A549 (cell line): ENCODE results near the gene KCNN3. TPM values are rescaled to one million over a fixed set of nuclear protein-coding genes. Genes with fewer than 3 reads are reported as not detected.

Source experiments
- ATAC-seq, 2 experiments: fragments of 200-7000 bp in 1 of 2; fragments of >200 bp in 1 of 2; cut with Nextera tagmentation in 1 of 2; cut with Tn5 transposase in 1 of 2; 3 replicates each; pipeline versions ENCODE4 v1.8.0 to v1.9.1; 2018 to 2020; ENCODE audit warnings: mild to moderate bottlenecking in 1 of 2, moderate library complexity in 1 of 2
- CTCF ChIA-PET: fragments of 300-600 bp; sonication (Branson Sonifier 250); formaldehyde crosslinking; extraction: SDS; loops from one replicate; lab custom pipeline; 2021; ENCODE audit warnings: antibody characterized with exemption, inconsistent platforms; lab: Yijun Ruan, JAX
- POLR2A ChIA-PET: fragments of 350-600 bp; formaldehyde crosslinking; extraction: SDS; loops from one replicate; lab custom pipeline; 2021; ENCODE audit warnings: antibody characterized with exemption, inconsistent platforms; lab: Yijun Ruan, JAX
- DNase-seq, 2 experiments: peaks; one replicate each; pipeline versions ENCODE4 v3.0.0 to v3.0.0-alpha.2; 2011 to 2016; ENCODE audit warnings: low read depth in 1 of 2, low spot score in 1 of 2
- FAIRE-seq: peaks from 2 replicates; lab custom pipeline; 2011; peaks lifted over from hg19 to GRCh38; lab: Jason Lieb, UNC
- H3K27ac ChIP-seq, 2 experiments: fragments of >200 bp; sonication (Bioruptor Twin); formaldehyde crosslinking; 3 replicates each; pipeline ENCODE4 v1.5.1; 2016 to 2017
- H3K4me1 ChIP-seq: fragments of >200 bp; sonication (Bioruptor Twin); formaldehyde crosslinking; 3 replicates; pipeline ENCODE4 v1.6.1; 2016
- H3K4me2 ChIP-seq: fragments of >200 bp; sonication (Bioruptor Twin); formaldehyde crosslinking; 3 replicates; pipeline ENCODE4 v1.6.1; 2016
- H3K4me3 ChIP-seq: fragments of >200 bp; sonication (Bioruptor Twin); formaldehyde crosslinking; 3 replicates; pipeline ENCODE4 v1.5.1; 2016
- H3K9me3 ChIP-seq: fragments of >200 bp; sonication (Bioruptor Twin); formaldehyde crosslinking; 3 replicates; pipeline ENCODE4 v1.6.1; 2016
- BHLHE40 ChIP-seq: IDR thresholded peaks from 2 replicates; pipeline ENCODE4 v1.6.1; 2012; ENCODE audit warnings: low read depth, low read length, inconsistent platforms
- CBX2 ChIP-seq: fragments of 200-600 bp; sonication (generic); IDR thresholded peaks from 2 replicates; pipeline ENCODE4 v1.6.1; 2016; ENCODE audit warnings: low read depth, mild to moderate bottlenecking, borderline replicate concordance
- CEBPB ChIP-seq, 2 experiments: fragments of >200 bp in 1 of 2; sonication (Bioruptor Twin) in 1 of 2; formaldehyde crosslinking in 1 of 2; IDR thresholded peaks; 2 replicates each; pipeline ENCODE4 v1.6.1; 2012 to 2016
- CHD2 ChIP-seq: fragments of 150-350 bp; IDR thresholded peaks from 2 replicates; pipeline ENCODE4 v1.6.1; 2014; ENCODE audit warnings: low read length; ENCODE audit not compliant: partially characterized antibody
- EHMT2 ChIP-seq: fragments of 200-600 bp; sonication (generic); IDR thresholded peaks from 2 replicates; pipeline ENCODE4 v1.6.1; 2016; ENCODE audit warnings: antibody characterized with exemption, low read depth, mild to moderate bottlenecking, moderate library complexity
- ESRRA ChIP-seq: fragments of 150-350 bp; IDR thresholded peaks from 2 replicates; pipeline ENCODE4 v1.6.1; 2014; ENCODE audit warnings: mild to moderate bottlenecking, low read length, borderline replicate concordance
- FOSB ChIP-seq: fragments of 250-450 bp; sonication (Bioruptor Pico); IDR thresholded peaks from 2 replicates; pipeline ENCODE4 v1.5.0; 2020; ENCODE audit warnings: mild to moderate bottlenecking, moderate library complexity
- FOXS1 ChIP-seq: fragments of 250-450 bp; sonication (Bioruptor Pico); IDR thresholded peaks from 2 replicates; pipeline ENCODE4 v1.5.0; 2020; ENCODE audit warnings: mild to moderate bottlenecking, moderate library complexity
- HEYL ChIP-seq: fragments of 250-450 bp; sonication (Bioruptor Pico); IDR thresholded peaks from 2 replicates; pipeline ENCODE4 v1.8.0; 2021; ENCODE audit warnings: mild to moderate bottlenecking, moderate library complexity
- HMGXB4 ChIP-seq: fragments of 250-450 bp; sonication (Bioruptor Pico); IDR thresholded peaks from 2 replicates; pipeline ENCODE4 v1.5.0; 2021; ENCODE audit warnings: mild to moderate bottlenecking, moderate library complexity, borderline replicate concordance
- JUNB ChIP-seq: fragments of >200 bp; sonication (Bioruptor Twin); formaldehyde crosslinking; IDR thresholded peaks from 2 replicates; pipeline ENCODE4 v1.6.1; 2016
- KDM1A ChIP-seq: fragments of 200-600 bp; sonication (generic); IDR thresholded peaks from 2 replicates; pipeline ENCODE4 v1.6.1; 2016; ENCODE audit warnings: low read depth, mild to moderate bottlenecking
- NFE2L2 ChIP-seq: fragments of 150-350 bp; conservative IDR thresholded peaks from 2 replicates; pipeline ENCODE4 v1.6.1; 2014; ENCODE audit warnings: low read length
- NR3C1 ChIP-seq: fragments of >200 bp; sonication (Bioruptor Twin); formaldehyde crosslinking; IDR thresholded peaks from 3 replicates; pipeline ENCODE4 v1.6.1; 2017
- RAD21 ChIP-seq, 2 experiments: fragments of >200 bp in 1 of 2; sonication (Bioruptor Twin) in 1 of 2; formaldehyde crosslinking in 1 of 2; IDR thresholded peaks in 1 of 2; conservative IDR thresholded peaks in 1 of 2; 2 replicates in 1 of 2; 3 replicates in 1 of 2; pipeline ENCODE4 v1.6.1; 2012 to 2018; ENCODE audit warnings: inconsistent platforms in 1 of 2
- RARB ChIP-seq: fragments of 250-450 bp; sonication (Bioruptor Pico); IDR thresholded peaks from 2 replicates; pipeline ENCODE4 v1.8.0; 2021; ENCODE audit warnings: mild to moderate bottlenecking, moderate library complexity
- RCOR1 ChIP-seq: fragments of 150-350 bp; IDR thresholded peaks from 2 replicates; pipeline ENCODE4 v1.6.1; 2014; ENCODE audit warnings: antibody characterized with exemption, low read length, low read depth
- TFCP2L1 ChIP-seq: fragments of 250-450 bp; sonication (Bioruptor Pico); IDR thresholded peaks from 2 replicates; pipeline ENCODE4 v1.5.0; 2021; ENCODE audit warnings: mild to moderate bottlenecking
- TP53 ChIP-seq: fragments of 250-450 bp; sonication (Bioruptor Pico); IDR thresholded peaks from 2 replicates; pipeline ENCODE4 v1.5.0; 2021; ENCODE audit warnings: mild to moderate bottlenecking, moderate library complexity
- USF2 ChIP-seq: fragments of 450-650 bp; IDR thresholded peaks from 2 replicates; pipeline ENCODE4 v1.6.1; 2014; ENCODE audit warnings: antibody characterized with exemption
- ZC3H11A ChIP-seq: fragments of 450-650 bp; IDR thresholded peaks from 2 replicates; pipeline ENCODE4 v1.6.1; 2014; ENCODE audit warnings: antibody characterized with exemption, mild to moderate bottlenecking
- ZNF302 ChIP-seq: fragments of 250-450 bp; sonication (Bioruptor Pico); IDR thresholded peaks from 2 replicates; pipeline ENCODE4 v1.9.0; 2021; ENCODE audit warnings: inconsistent platforms, mild to moderate bottlenecking, moderate library complexity
- WGBS: methylation state at CpG from one replicate; pipeline ENCODE4 v1.1.6; 2017; ENCODE audit errors: missing lambda C conversion rate; 5-methylcytosine and 5-hydroxymethylcytosine counted together
- polyA plus RNA-seq, 4 experiments: library from polyadenylated mRNA; depleted of rRNA in 3 of 4; stranded (reverse); fragments of >200 nt; fragmentation: RNase III in 1 of 4; extraction: RNeasy Plus Mini Kit Qiagen cat#74134 plus additional on column Dnase treatment in 1 of 4; gene quantifications; 2 replicates in 3 of 4; 3 replicates in 1 of 4; pipeline ENCODE4 v1.2.3, GENCODE V29; 2011 to 2017
- TF ChIP-seq, protein P1 (sequence below): fragments of >200 bp; sonication (Bioruptor Twin); formaldehyde crosslinking; IDR thresholded peaks from 3 replicates; pipeline ENCODE4 v1.5.1; 2016
- TF ChIP-seq, protein P2 (sequence below): fragments of >200 bp; sonication (Bioruptor Twin); formaldehyde crosslinking; IDR thresholded peaks from 3 replicates; pipeline ENCODE4 v1.6.1; 2016

Gene KCNN3
- polyA plus RNA-seq, 2 of the 4 experiments (the other 2 are of a cell fraction): 0.01 to 0.03 TPM

DNA sequence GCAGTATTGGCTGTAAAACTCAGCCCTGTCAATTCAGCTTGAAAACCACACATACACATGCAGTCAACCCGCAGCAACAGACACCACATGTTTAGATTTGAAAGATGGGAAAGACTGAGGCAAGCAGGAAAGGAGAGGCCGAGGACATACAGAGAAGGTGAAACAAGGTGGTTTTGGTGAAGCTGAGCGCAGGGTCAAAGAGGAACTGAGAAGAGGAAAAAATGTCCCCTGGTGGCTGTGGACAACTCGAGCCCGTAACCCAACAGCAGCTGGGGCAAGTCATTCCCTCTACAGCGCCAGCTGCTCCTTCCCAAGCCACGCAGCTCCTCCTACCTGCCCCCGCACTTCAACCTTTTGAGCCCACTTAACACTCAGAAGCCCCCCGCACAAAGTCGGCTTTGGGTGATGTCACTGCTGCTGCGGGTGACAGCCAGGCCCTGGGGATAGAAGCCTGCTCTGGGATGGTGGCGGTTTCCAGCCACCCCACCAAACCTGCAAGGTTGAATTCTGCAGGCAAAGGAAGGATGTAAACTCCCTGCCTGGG, 63.0 kb downstream of the KCNN3 start:
- no peak for DNase-seq
- no peaks in the 10 kb centered on the region; the same call in 2 of the 3 replicates for H3K4me1 ChIP-seq
- 64% methylated on average over 11 of the region's 12 CpGs for WGBS
- H3K9me3 ChIP-seq: no peaks in the 10 kb centered on the region
- no peak for ATAC-seq
- H3K4me2 ChIP-seq: no peak overlapping the region
- ChIA-PET CTCF (no interaction called here), POLR2A (no interaction called here)
- no peak overlapping the region for H3K4me3 ChIP-seq
- FAIRE-seq: no peak
- no peak for TF ChIP-seq FOSB (CRISPR knock-in tag)
- TF ChIP-seq HEYL (CRISPR knock-in tag): no peak
- no peak for TF ChIP-seq CEBPB (IDR thresholded peaks at IDR 0.05)
- no peak for TF ChIP-seq TP53 (CRISPR knock-in tag)
- TF ChIP-seq, protein P1, sequence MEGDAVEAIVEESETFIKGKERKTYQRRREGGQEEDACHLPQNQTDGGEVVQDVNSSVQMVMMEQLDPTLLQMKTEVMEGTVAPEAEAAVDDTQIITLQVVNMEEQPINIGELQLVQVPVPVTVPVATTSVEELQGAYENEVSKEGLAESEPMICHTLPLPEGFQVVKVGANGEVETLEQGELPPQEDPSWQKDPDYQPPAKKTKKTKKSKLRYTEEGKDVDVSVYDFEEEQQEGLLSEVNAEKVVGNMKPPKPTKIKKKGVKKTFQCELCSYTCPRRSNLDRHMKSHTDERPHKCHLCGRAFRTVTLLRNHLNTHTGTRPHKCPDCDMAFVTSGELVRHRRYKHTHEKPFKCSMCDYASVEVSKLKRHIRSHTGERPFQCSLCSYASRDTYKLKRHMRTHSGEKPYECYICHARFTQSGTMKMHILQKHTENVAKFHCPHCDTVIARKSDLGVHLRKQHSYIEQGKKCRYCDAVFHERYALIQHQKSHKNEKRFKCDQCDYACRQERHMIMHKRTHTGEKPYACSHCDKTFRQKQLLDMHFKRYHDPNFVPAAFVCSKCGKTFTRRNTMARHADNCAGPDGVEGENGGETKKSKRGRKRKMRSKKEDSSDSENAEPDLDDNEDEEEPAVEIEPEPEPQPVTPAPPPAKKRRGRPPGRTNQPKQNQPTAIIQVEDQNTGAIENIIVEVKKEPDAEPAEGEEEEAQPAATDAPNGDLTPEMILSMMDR: no peak
- TF ChIP-seq ZC3H11A: no peak
- TF ChIP-seq, protein P2, sequence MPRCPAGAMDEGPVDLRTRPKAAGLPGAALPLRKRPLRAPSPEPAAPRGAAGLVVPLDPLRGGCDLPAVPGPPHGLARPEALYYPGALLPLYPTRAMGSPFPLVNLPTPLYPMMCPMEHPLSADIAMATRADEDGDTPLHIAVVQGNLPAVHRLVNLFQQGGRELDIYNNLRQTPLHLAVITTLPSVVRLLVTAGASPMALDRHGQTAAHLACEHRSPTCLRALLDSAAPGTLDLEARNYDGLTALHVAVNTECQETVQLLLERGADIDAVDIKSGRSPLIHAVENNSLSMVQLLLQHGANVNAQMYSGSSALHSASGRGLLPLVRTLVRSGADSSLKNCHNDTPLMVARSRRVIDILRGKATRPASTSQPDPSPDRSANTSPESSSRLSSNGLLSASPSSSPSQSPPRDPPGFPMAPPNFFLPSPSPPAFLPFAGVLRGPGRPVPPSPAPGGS: no peak
- TF ChIP-seq, all 56 proteins: peak for 0
- no peak overlapping the region for H3K27ac ChIP-seq

DNA sequence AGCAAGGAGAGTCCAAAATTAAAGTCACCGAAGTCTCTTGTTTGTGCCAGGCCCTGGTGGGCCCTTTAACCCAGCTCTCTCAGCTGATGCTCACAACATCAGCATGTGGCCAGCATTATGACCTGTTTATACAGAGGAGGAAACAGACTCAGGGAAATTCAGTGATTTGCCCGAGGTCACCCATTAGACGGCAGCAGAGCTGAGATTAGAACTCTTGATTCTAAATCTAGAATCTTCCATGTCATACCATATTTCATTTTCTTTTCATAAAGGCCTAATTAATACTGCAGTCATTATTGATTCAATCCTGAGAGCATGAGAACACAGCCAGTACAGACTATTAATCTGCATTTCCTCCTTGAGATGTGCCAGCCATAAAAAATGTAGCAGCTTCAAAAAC, 63.7 kb downstream of the KCNN3 start:
- no peak overlapping the region for H3K4me2 ChIP-seq
- TF ChIP-seq HMGXB4 (CRISPR knock-in tag) (no peak), BHLHE40 (no peak), CHD2 (no peak)
- WGBS: 38% methylated on average over 3 of the region's 3 CpGs
- CTCF ChIA-PET: interaction anchor here (0.9 to 1.8 kb wide), 3 partner anchors 13 to 327 kb away, joined by 3 to 8 read pairs (median 3); no protein-coding TSS in a partner anchor
- no peak overlapping the region for H3K4me3 ChIP-seq
- POLR2A ChIA-PET: interaction anchor here (0.5 kb wide), 1 partner anchor 15 kb away, joined by 8 read pairs; no protein-coding TSS in a partner anchor
- no peaks in the 10 kb centered on the region; the same call in 2 of the 3 replicates for H3K4me1 ChIP-seq
- DNase-seq (no peak), FAIRE-seq (no peak), ATAC-seq (no peak)
- no peaks in the 10 kb centered on the region for H3K9me3 ChIP-seq
- H3K27ac ChIP-seq: no peak overlapping the region

GRCh38 chr1:154802982-154803920, 66.8 kb downstream of the KCNN3 start:
- Histone ChIP-seq H3K4me2 (no peak overlapping the region), H3K9me3 (no peaks in the 10 kb centered on the region), H3K27ac (no peak overlapping the region), H3K4me3 (no peak overlapping the region), H3K4me1 (no peaks in the 10 kb centered on the region)
- FAIRE-seq (no peak), ATAC-seq (no peak; a peak in 1 of 6 replicates), DNase-seq (no peak)
- CTCF ChIA-PET: interaction anchor here (1.1 kb wide), 2 partner anchors 16 to 61 kb away, joined by 3 to 4 read pairs; no protein-coding TSS in a partner anchor
- no peak for TF ChIP-seq TFCP2L1 (CRISPR knock-in tag)
- no peak for TF ChIP-seq USF2
- no peak for TF ChIP-seq RCOR1
- no peak for TF ChIP-seq FOXS1 (CRISPR knock-in tag)
- no peak for TF ChIP-seq JUNB
- TF ChIP-seq CBX2: no peak
- no peak for TF ChIP-seq BHLHE40
- no peak for TF ChIP-seq EHMT2
- no peak for TF ChIP-seq ZNF302 (CRISPR knock-in tag)
- TF ChIP-seq RAD21 (conservative IDR thresholded peaks at IDR 0.05 in 1 of 2, IDR thresholded peaks at IDR 0.05 in 1 of 2): no peak
- TF ChIP-seq NFE2L2: no peak
- no peak for TF ChIP-seq NR3C1
- TF ChIP-seq RARB (CRISPR knock-in tag): no peak
- TF ChIP-seq CHD2: no peak
- no peak for TF ChIP-seq ESRRA
- no peak for TF ChIP-seq KDM1A
- POLR2A ChIA-PET: no interaction called here
- WGBS: 43% methylated on average over 8 of the region's 8 CpGs
